T-helper 22 cell (primary cell): Measurements from ENCODE around the gene ZC3H12C.
A peak's percentile ranks its signal among the peaks of the same experiment; 100 is the strongest.

Experiments used
- DNase-seq: peaks from one replicate; pipeline ENCODE4 v3.0.0-alpha.2; 2020; ENCODE audit warnings: low read depth

Gene ZC3H12C

DNA sequence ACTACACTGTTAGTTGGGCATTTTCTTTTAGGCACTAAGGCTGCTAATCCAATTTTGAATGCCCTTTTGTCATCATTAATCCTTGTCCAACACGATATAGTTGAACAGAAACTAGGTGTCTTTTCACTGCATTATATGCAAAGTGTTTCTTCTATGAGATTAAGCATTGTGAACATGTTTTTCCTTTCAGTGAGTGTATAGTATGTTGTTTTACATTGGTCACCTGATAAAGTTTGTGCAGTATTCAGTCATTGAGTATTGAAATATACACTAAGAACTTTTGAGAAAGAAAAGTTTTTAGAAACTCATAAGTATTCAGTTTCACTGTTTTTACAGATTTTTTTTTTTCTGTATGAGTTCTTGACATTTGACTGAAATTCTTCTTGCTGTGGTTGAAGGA, 59.0 kb downstream of the ZC3H12C start:
- DNase-seq, result no peak

DNA sequence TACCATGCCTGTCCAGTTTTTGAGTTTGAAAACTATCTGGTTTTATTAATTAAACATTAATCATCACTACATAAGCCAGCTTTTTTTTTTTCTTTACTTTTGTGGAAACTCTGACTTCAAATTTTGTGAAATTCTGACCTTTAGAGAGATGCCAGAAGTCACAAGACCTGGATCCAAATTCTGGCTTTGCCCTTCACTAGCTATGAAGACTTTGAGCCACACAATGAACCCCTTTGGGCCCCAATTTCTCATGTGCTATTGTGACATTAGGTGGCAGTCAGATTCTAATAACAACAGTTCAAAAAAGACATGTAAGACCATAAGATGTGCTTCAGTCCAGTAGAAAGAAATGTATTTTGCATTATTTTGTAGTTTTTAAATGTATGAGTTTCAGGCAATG, 60.3 kb downstream of the ZC3H12C start:
- no peak for DNase-seq

DNA sequence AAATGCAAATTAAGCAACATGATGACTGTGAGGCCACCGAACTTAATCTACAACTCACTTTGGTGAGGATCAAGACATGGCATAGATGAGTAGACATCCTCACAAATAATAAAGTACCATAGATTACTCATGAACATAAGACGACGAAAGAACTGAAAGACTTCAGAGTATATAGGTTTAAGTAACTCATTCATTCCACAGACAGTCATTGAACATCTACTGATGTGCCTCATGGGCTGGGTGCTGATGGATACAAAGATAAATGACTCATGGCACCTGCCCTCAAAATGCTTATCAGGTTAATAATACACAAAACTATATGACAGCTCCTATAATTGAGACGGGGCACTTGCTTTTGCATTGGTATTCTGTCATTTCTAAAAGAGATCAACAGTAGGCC, 63.3 kb downstream of the ZC3H12C start:
- no peak for DNase-seq

DNA sequence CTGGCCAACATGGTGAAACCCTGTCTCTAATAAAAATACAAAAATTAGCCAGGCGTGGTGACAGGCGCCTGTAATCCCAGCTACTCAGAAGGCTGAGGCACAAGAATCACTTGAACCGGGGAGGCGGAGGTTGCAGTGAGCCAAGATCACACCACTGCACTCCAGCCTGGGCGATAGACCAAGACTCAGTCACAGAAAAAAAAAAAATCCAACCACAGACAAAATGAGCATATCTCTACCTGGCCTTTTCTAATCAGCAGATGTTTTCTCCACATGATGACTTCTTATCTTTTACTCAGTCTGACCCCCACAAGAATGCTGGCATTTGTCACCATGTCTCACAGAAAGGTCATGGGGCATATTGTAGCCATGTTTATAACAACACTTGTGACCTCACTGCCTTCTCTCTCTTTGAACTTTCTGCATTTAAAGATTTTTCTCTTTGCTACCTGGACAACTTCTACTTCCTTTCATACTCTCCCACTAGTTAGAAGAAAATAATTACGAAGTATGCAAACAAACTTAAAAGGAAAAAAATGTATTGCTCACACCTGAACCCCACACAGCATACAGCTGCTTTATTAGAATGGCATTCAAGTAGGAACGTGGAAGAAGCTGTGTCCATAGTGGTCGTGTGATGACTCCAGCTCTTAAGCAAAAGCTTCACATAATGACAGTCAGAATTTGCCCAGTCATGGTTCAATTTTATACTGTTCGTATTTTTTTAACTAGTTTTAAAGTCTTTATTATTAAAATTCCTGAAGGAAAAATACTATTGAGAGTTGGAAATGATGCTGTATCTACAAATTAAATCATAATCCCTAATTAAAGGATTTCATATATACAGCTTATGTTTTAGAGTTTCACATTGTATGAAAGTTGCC, 65.4 kb downstream of the ZC3H12C start:
- no peak for DNase-seq

DNA sequence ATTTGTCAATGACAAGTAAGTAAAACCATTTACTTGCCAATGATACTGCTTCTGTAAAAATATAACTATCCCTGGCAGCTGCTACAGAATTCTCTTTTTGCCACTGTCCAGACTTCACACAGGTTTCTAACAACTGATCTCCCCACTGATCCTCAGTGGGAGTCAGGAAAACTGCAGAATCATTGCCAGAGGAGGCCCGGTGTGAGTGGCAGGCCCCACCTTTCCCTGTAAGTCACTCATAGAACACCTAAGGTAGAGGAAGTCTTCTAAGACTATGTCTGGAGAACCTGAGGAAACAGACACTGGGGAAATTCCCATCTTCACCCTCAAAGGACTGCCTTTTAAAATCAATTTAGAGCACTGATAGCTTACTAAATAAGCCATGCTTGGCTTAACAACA, 66.3 kb downstream of the ZC3H12C start:
- DNase-seq, result no peak

DNA sequence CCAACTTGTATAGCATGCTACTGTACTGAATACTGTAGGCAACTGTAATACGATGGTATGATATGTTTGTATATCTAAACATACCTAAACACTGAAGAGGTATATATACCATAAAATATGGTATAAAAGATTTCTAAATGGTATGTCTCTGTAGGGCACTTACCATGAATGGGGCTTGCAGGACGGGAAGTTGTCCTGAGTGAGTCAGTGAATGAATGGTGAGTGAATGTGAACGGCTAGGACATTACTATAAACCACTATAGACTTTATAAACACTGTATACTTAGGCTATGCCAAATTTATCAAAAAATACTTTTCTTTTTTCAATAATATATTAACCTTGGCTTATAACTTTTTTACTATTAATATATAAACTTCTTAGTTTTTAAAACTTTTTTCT, 66.8 kb downstream of the ZC3H12C start:
- no peak for DNase-seq

DNA sequence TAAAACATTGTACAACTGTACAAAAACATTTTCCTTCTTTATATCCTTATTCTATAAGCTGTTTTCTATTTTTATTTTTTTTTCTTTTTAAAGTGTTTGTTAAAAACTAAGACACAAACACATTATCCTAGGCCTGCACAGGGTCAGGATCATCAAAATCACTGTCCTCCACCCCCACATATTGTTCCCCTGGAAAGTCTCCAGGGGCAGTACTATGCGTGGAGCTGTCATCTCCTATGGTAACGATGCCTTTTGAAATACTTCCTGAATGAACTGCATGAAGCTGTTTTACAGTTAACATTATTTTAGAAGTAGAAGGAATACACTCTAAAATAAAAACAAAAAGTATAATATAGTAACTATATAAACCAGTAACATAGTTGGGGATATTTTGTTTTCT, 67.2 kb downstream of the ZC3H12C start:
- no peak for DNase-seq

DNA sequence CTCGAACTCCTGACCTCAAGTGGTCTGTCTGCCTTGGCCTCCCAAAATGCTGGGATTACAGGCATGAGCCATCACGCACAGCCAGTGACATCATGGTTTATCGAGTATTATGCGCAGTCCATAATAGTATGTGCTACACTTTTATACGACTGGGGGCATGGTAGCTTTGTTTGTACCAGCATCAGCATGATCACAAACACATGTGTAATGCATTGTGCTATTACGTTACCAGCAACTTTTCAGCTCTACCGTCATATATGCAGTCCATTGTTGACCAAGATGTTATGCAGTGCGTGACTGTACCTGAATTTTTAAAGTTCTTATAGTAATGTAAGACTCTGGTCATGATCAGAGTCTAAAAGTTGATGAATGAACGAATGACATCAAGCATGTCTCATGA, 67.9 kb downstream of the ZC3H12C start:
- DNase-seq, result no peak

DNA sequence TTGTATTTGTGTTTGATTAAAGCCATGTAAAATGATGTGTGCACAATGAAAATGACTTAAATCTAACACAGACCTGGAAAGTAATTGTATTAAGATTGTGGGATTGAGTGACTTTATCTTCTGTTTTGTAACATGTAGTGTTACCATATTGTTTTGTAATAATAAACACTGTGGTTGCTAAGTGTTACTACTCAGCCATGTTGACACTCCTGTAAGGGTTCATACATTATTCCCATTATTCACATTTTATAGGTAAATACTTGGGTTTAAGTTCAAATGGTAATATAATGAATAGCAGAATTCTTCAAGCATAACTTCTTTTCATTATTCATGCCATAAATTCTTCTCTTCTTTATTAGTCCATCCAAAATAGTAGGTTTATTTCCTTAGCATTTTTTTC, 69.0 kb downstream of the ZC3H12C start:
- DNase-seq, result no peak

DNA sequence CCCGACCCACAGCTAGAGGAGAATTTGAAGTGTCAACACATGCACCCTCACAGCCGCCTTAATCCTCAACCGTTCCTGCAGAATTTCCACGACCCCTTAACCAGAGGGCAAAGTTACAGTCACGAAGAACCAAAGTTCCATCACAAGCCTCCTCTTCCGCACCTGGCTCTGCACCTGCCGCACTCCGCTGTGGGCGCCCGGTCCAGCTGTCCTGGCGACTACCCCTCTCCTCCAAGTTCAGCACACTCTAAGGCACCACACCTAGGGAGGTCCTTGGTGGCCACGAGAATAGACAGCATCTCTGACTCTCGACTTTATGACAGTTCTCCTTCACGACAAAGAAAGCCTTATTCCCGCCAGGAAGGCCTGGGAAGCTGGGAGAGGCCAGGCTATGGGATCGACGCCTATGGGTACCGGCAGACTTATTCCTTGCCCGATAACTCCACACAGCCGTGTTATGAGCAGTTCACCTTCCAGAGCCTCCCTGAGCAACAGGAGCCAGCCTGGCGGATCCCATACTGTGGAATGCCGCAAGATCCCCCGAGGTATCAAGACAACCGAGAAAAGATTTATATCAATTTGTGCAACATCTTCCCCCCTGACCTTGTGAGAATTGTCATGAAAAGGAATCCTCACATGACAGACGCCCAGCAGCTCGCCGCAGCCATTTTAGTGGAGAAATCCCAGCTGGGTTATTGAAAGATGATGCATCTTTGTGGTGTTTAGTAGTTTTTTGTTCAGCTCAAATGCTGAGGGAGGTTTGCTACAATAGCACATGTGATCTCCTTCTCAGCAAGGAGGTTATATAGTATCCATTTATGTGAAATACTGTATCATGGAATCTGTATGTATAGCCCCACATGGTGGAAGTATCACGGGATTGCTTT, 72.1 kb downstream of the ZC3H12C start:
- no peak for DNase-seq

DNA sequence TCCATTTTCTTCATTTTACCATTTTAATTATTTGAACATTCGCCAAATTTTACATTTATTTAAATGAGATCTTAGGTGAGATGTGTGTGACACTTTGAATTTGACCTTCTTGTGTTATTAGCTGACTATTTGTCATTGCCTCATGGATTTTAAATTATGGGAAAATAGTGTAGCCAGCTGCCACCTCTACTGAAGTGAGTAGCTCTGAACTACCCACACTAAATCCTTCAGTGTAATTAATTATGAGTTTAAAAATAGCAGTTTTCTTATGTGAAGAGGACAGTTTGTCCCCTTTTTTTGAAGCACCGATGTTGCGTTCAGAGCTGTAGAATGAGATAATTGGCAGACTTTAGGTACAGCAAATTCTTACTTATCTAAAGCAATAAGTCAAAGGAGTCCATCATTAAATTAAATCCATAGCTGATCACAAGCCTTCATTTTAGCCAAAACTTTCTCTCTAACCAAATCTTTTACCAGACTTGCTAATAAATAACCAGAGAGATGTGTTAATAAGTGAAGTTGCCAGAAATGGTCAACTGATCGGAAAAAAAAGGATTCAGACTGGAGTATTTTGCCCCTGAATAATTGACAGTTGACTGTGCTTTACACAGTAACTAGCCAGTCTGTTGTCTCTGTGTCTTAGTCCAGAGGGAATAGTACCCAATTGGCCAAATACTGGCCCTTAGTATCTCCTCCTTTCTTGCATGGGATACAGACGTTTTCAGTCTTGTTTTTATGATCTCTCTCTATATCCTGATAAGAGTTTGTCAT, 75.0 kb downstream of the ZC3H12C start:
- DNase-seq, result no peak

DNA sequence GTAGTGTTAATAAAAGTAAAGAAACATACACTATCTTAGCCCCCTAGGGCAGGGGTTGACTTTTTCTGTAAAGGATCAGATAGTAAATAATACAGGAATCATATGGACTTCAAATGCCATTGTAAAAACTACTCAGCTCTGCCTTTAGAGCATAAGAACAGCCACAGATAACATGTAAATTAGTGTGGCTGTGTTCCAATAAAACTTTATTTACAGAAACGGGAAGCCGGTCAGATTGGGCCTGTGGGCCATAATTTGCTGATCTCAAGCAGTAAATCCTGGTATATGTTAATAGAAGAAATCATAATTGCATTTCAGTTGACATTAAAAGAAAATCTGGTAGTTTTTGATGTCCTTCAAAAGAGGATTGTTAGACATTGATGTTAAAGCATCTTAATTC, 76.5 kb downstream of the ZC3H12C start:
- no peak for DNase-seq

DNA sequence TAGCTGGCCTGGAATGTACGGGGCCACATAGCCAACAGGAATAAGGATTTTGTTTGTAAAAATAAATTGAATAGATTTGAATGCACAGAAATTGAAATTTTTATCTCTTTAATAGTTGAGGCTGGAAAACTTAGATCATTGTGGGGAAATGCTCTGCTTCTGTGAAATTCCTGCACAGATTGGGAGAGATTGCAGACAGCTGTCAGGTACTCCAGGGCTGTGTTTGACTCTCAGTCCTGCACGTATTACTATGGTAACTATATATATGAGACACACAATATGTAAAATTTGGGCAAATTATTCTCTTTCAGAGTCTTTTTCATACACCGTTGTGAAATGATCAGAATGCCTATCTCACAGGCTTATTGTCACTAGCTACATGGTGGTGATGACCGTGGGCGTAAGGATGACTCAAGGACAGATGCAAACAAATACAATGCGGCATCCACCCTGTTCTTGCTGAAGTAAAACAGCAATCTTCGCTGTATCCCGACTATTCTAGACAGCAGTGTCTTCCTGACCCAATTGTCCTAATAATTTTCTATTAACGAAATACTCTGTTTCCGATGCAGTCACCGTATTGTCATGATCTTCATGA, 79.4 kb downstream of the ZC3H12C start:
- no peak for DNase-seq

DNA sequence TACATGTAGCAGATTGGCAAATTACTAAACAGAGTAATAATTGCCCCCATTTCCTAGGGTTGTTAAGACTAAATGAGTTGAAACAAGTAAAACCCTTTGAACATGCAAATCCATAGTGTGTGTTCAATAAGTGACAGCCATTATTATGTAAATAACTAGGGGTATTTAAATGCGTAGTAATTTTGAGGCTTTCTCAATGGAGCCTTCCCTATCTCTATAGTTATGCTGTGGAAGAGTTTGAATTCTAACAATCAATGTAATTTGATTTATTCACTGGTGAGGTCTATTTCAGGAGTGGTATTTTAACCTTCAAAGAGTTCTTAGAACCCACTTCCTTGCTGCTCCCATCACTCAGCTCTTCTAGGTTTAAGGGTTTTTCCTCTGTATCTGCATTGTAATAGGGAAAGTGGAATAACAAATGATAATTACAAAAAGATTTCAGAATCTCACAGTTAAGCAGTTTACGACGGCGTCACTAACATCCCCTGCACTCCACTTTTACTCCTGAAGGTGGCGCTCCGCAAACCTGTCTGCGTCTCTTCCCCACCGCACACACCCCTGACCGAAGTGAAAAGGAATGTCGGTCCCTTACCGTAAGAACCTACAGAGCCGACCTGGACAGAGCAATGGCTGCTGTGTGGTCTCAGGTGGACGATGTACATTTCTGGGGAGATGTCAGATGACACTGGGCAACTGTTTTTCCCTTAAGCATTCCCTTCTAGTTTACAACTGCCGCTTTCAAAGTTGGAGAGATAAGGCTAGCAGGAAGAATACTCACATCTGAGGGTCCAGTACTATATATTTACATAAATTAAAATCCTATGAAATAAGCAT, 80.8 kb downstream of the ZC3H12C start:
- DNase-seq, result peak; percentile 21

DNA sequence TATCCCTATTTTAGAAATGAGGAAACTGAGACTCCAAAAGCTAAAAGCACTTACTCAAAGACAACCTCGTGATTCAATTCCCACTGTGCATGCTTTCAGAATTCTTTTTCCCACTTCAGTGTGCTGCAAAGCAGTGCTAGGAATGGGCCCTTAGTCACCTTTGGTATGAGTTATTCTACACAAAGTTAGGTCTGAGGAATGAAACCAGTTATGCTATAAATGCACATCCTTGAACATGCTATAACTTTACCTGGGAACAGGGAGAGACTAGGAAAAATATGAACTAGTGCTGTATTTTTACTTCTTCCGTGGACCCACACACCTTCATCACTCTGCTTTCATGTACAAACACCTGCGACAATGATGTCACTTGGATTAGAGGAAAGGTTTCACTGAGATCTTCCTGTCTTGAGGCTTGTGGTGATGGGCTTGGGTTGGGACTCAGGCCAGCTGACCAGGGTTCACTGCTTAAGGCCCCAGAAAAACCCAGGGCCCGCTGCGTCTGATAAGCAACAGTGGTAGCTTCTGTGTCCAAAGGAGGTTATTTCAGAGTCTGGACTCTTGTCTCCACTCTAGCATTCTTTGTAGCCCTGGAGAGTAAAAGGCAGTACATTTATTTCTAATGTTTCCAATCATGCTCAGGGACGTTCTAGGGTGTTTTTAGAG, 81.6 kb downstream of the ZC3H12C start:
- no peak for DNase-seq

DNA sequence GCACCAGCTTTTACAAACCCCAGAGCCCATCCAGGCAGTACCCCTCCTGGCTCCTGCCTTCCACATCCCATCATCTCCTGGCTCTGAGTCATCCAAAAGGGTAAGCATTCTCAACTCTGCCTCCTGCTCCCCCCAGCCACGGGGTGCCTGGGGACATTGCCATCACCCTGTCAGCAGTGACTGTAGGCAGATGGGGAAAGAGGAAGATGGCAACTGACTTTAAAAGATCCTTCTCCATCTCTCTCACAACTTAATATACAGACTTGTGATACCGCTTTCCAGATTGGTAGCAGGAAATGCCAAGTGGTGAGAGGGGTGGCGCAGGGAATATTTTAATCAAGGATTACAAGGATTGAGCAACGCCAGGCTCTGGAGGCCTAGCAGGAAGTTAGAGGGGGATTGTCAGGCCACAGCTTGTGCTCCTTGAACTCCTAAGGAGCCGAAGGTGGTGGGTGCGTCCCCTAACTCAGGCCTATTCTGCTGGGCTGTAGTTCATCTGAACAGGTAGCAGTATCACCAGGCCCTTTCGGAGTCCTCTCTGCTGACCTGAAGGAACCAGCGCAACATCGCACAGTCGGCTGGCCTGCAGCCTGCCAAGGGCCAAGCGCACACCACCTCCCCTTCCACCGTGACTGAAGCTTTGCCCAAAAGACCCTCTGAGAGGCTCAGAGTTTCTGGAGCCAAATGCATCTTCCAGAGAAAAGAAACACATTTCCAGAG, 83.3 kb downstream of the ZC3H12C start:
- no peak for DNase-seq

DNA sequence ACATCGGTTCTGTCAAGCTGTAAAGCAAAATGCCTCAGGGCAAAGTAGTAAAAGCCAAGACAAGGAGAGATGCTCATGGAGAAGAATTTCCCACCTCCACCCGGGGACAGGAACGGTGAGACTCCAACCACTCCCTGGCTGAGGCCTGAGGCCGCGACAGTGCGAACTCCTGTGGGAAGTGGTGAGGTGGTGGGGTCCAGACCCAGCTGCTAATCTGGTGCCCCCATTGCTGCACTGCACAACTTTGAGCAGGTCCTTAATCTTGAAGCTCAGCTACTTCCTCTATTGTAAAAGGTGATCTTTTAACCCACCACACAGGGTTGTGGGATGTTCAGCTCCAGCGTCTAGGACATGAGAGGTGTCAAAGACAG, 83.9 kb downstream of the ZC3H12C start:
- no peak for DNase-seq

DNA sequence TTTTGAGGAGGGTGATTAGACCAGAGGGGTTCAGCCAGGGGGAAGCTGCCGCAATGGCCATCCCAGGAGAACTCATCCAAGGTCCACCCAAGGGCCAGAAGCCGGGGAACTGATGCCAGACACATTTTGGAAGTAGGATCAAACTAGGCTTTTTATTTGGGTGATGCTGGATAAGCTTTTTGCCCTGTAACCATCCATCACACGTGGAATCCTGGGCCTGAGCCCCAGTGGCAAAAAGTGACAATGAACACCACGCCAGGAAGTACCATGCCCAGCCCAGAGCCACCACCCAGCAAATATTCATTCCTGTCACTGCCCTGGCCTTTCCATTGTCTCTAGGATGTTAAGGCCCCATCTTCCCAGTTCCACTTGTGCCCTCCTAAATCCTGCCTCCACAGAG, 85.9 kb downstream of the ZC3H12C start:
- DNase-seq, result no peak

DNA sequence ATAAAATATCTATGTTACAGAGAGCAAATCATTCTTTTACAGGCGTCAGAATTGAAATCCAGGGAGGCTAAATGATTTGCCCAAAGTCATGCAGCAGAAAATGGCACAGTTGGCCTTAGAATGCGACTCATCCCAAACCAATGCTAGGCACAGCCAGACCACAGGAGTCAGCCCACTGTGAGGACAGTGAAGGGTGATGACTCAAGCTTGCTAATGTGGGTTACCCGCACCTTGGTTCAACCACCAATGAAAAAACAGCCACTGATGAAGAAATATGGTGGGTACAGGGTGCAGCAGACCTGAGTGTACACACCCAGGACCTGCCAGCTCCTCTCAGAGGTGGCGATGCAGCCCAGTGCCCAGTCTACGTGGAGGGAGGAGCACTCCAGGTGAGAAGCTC, 89.7 kb downstream of the ZC3H12C start:
- no peak for DNase-seq

DNA sequence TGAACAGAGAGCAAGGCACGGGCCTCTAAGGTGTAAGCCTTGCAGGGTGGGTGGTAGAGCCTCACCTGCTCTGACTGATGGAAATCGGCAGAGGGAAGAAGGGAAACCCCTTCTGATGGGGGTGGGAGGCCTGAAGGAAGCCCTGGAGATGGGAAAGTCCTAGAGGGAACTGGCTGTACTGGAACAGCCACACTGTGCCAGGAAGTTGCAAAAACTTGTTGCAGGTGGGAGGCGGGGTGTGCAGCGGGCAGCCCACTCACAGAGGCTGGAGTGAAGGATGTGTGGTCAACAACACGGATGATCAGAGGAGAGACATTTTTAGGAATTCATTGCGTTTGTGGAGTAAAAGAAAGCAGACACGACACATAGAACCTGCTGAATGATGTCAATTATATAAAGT, 91.3 kb downstream of the ZC3H12C start:
- no peak for DNase-seq
